ENCODE results near the gene PAN3.

PAN3 gene

GRCh38 chr13:28117689-28118377, 20.5 kb upstream of the PAN3 start:
- no peak for TF ChIP-seq CTCF (IDR thresholded peaks at IDR 0.05; ENCODE audit: low read depth, low read length)
- no peak overlapping the region for H3K4me3 ChIP-seq (ENCODE audit: low read depth, low read length)
- no peak for DNase-seq (ENCODE audit: low read depth, low spot score)
- in situ Hi-C loops (cut with HindIII; ENCODE audit: low sequenced_read_pairs) = no loop called here

- in situ Hi-C loops (cut with HindIII; ENCODE audit: low sequenced_read_pairs) = no loop called here
- TF ChIP-seq CTCF (IDR thresholded peaks at IDR 0.05; ENCODE audit: low read depth, low read length) = no peak
- no peak overlapping the region for H3K4me3 ChIP-seq (ENCODE audit: low read depth, low read length)
- no peak for DNase-seq (ENCODE audit: low read depth, low spot score)
Measured at GRCh38 chr13:28120317-28120716, 18.0 kb upstream of the PAN3 start.

GRCh38 chr13:28121224-28121623, 17.1 kb upstream of the PAN3 start:
- in situ Hi-C loops (cut with HindIII; ENCODE audit: low sequenced_read_pairs) = no loop called here

GRCh38 chr13:28128030-28128429, 10.3 kb upstream of the PAN3 start:
- DNase-seq (ENCODE audit: low read depth, low spot score) = no peak
- in situ Hi-C loops (cut with HindIII; ENCODE audit: low sequenced_read_pairs) = no loop called here
- H3K4me3 ChIP-seq (ENCODE audit: low read depth, low read length) = no peak overlapping the region
- no peak for TF ChIP-seq CTCF (IDR thresholded peaks at IDR 0.05; ENCODE audit: low read depth, low read length)

More at GRCh38 chr13:28121224-28121623, 17.1 kb upstream of the PAN3 start:
- no peak for DNase-seq (ENCODE audit: low read depth, low spot score)
- TF ChIP-seq CTCF (IDR thresholded peaks at IDR 0.05; ENCODE audit: low read depth, low read length) = no peak
- no peak overlapping the region for H3K4me3 ChIP-seq (ENCODE audit: low read depth, low read length)

GRCh38 chr13:28128926-28129325, 9.4 kb upstream of the PAN3 start:
- in situ Hi-C loops (cut with HindIII; ENCODE audit: low sequenced_read_pairs) = no loop called here
- H3K4me3 ChIP-seq (ENCODE audit: low read depth, low read length) = no peak overlapping the region
- TF ChIP-seq CTCF (IDR thresholded peaks at IDR 0.05; ENCODE audit: low read depth, low read length) = no peak
- DNase-seq (ENCODE audit: low read depth, low spot score) = no peak

- in situ Hi-C loops (cut with HindIII; ENCODE audit: low sequenced_read_pairs) = no loop called here
- no peak for TF ChIP-seq CTCF (IDR thresholded peaks at IDR 0.05; ENCODE audit: low read depth, low read length)
Measured at GRCh38 chr13:28129911-28130693, 8.2 kb upstream of the PAN3 start.

More at GRCh38 chr13:28129911-28130693, 8.2 kb upstream of the PAN3 start:
- no peak overlapping the region for H3K4me3 ChIP-seq (ENCODE audit: low read depth, low read length)
- DNase-seq (ENCODE audit: low read depth, low spot score) = no peak

All from astrocyte of the spinal cord (primary cell).